Medulla oblongata (tissue), 1 donor: Measurements from ENCODE around the gene DISP3.

Experiments
- DNase-seq: peaks from one replicate; pipeline ENCODE4 v3.0.0-alpha.2; 2015; ENCODE audit errors: extremely low spot score

Gene DISP3

DNA sequence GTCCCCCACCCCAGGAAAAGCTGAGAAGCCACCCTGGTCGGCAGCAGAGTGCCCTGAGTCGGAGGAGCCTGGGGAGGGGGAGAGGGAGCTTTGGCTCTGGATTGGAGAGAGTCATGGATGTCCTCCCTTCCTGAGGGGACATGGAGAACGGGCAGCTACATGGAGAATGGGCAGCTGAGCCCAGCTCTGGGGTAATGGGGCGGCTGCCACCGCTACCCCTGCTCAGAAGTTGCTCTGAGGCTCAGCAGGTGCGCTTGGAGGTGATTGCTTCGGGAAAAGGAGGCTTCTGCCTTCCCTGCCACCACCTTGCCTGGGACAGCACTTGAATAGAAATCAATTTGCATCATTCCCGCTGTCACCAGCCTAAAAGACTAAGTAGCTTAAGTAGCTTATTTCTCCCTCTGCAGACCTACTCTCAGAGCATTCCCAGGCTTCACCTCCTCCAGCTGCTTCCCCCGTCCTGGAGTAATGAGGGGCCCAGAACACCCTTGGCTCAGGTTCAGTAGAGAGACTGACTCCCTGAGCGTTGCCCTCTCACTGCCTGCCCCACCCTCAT lies 8.3 kb downstream of the DISP3 start:
- no peak for DNase-seq

DNA sequence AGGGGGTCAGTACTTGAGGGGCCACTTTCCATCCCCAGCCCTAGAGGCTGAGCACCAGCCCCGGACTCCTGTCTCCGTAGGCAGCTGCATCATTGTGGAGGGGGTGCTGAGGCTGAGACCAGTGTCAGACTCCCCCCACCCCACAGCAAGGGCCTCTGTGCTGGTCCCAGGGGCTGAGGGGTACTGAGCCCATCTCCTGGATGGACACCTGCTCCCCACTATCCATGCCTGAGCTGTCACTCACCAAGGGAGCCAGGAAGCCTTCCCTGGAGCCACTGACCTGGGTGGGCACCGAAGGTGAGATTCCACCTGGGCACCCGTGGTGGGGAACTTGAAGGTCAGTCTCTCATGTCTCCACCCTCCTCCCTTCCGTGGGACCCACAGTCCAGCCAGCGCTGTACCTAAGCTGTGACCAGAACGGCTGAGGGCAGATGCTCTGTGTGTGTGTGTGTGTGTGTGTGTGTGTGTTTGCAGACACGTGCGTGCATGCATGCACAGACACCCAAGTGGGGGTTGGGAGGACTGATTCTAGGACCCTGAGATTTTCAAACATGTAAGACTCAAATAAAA lies 9.3 kb downstream of the DISP3 start:
- no peak for DNase-seq

DNA sequence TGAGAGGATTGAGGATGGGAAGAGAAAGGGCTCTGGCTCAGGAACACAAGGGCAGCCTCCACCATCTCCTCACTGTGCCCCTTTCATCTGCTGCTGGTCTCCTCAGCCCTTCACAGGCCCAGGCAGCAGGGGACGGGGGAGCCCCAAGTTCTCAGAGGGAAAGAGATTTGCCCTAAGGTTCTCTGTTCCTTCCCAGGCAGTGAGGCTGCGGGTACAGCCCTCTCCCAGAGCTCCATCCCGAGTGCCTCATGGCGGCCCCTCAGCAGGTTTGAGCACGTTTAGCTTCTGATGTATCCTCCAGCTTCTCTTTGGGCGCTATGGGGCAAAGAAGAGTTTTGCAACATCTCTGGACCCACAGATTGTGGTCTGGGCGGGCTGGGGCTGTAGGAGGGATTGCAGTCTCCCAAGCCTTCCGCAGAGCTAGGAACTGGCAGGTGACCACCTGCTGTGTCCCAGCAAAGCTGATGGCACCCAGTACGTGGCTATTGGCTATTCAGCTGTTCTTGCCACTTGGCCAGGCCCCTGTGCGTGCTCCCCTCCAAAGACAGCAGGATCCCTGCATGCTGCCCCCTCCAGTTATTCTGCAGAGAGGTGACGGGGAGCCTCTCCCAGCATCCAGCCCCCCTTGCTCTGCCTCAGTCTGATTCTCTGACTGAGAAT lies 10.1 kb downstream of the DISP3 start:
- DNase-seq, result no peak

DNA sequence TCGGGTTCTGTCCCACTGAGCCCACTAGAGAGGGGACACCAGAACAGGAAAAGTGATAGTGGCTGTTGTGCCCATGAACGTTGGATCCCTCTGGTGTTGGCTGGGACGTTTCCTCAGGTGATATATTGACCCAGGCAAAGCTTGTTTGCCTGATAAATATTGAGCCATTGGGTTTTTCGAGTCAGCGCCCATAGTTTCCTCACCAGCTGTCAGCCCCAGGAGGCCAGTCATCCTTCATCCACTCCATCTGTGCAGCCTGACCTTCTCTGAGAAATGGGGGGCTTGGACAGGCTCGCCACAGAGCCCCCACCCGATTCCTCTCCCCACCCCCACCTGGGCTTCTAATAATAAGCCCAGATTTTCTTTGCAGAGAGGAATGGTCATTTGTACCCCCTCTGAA lies 13.3 kb downstream of the DISP3 start:
- DNase-seq, result no peak

DNA sequence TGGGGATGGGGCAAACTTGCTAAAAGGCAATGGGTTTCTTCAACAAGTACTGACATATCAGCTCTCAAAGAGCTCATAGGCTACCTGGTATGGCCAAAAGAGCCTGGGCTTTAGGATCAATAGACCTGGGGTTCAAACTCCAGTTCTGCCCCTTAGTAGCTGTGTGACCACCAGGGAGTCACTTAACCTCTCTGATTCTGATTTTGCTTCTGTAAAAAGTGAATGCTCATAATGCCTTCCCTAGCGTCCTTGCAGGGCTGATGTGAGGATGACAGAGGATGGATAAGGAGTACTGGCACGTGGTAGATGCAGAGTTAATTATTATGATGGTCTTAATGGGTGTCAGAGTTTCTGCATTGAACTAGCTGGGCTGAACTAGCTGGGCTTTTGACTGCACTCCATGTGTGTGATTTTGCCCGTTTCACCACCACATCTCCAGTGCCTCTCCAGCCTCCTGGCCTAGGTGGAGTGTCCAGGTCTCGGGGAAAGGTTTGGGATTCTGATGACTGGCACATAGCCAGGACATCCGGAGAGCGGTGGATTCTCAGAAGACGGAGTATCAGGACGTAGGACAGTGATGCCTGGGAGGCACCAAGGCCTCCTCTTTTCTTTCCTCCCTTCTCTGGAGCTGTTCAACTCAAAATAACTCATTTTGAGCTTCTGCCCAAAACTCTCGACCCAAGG lies 15.2 kb downstream of the DISP3 start:
- no peak for DNase-seq

DNA sequence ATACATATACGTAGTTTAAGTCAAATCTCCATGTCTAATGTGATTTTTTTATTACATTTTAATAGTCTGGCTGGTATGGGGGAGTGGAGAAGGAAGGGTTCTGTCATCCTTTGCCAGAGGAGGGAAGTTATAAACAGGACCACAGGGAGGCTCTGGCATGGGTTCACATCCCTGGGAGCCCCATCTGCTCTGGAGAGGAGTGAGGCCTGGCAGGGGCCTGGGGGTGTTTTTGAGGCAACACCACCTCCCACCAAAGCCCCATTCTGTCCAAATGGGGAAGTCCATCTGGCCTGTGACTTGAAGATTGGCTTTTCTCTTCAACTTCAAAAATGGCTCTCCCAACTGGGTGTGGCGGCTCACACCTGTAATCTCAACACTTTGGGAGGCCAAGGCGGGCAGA lies 15.8 kb downstream of the DISP3 start:
- no peak for DNase-seq

DNA sequence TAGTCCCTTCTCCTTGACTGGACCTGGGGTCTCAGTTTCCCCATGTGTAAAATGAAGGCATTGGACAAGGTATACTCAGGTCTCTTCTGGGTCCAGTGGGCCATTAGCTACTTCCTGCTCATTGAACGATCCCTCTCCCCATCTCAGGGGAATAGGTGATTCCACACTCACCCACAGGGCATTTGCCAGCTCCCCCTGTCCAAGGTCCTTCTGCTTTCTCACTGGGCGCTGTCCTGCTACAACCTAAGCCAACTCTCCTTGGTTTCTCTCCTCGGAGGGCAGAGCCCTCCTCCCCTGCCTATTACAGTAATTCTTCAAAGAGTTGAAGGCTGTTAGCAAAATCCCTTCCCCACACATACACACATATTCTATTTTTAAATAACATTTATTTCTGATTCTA lies 16.6 kb downstream of the DISP3 start:
- DNase-seq, result no peak

DNA sequence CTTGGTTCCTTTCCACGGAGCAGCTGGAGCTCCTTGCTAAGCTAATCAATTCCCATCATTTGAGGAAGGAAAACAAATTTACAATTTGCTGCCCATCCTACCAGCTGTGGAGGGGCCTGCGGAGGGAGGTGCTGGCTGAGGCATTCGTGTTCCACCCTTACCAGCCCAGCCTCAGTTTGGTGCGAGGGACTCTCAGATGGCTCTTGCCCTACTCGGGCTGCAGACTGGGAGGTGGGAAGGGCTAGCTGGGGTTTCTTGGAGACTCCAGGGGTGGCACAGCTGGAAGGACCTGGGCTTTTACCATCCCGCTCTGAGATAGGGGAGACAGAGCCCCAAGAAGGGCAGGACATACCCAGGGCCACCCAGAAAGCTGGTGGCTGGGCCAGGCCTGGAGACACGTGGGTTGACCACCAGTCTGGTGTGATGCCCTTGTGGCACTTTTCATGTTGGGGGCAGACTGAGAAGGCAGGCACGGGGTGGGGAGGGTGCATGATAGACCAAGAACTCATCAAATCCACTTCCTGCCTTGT lies 17.7 kb downstream of the DISP3 start:
- no peak for DNase-seq

DNA sequence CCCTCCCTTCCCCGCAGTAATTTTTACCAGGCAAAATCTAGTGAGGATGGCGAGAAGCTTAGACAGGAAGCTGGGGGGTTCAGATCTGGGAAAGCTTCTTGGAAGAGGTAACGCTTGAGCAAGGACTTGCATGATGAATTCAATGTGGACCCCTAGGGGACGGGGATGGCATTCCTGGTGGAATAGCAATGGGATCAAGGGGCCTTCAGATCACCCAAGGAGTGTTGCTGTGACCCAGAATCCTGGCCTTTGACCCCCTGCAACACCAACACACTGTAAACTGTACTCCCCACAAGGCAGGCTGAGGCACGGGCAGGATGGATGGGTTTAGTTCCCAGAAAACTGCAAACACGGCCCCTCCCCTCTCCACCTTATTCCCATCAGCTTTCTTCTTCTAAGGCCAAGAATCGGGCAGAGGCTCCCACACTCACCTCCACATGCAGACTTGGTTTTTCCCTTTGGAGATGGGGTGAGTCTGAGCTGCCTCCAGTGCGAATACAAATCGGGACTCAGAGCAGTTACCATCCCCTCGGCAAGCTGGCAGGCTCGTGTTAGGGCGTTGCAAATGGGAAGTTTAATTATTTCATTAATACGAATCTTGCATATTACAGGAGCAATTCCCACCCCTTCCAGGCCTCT lies 20.1 kb downstream of the DISP3 start:
- no peak for DNase-seq

DNA sequence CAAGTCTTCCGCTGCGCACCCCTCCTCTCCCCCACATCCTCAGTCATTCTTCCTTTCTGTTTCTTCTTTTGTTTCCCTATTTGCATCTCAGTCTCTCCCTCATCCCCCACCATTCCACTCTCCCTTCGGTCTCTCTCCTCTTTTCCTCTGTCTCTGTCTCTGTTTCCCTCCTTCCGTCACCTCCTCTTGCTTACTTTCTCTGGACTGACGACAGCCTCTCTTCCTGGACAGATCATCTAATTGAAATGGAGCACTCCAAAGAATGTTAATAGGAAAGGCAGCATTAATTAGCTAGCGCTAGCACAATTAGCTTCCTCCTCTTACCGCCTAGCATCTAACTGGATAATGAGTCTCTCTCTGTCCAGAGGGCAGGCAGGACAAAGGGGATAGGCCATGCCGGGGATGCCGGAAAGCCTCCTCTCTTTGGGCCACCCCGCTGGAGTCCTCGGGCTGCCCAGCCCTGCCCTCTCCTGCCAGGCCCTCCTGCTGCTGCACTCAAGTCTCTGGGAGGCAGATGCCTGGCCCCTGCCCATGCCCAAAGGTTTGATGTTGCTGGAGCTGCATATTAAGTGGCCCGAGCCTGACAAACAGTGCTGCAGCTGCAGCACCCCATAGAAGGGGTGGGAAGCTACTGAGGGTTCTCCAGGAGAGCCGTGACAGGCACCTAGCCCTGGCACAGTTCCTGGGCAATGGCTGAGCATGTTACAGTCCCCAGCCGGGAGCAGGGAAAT lies 20.8 kb downstream of the DISP3 start:
- peak; percentile 53 for DNase-seq

DNA sequence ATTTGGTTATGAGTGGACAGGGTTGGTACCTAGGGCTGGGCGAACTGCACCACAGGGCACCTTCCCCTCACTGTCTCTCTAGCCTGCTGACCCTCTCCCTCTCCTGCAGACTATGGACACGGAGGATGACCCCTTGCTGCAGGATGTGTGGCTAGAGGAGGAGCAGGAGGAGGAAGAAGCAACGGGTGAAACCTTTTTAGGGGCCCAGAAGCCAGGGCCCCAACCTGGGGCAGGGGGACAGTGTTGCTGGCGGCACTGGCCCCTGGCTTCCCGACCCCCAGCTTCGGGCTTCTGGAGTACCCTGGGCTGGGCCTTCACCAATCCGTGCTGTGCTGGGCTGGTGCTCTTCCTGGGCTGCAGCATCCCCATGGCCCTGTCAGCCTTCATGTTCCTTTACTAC lies 21.9 kb downstream of the DISP3 start:
- no peak for DNase-seq

DNA sequence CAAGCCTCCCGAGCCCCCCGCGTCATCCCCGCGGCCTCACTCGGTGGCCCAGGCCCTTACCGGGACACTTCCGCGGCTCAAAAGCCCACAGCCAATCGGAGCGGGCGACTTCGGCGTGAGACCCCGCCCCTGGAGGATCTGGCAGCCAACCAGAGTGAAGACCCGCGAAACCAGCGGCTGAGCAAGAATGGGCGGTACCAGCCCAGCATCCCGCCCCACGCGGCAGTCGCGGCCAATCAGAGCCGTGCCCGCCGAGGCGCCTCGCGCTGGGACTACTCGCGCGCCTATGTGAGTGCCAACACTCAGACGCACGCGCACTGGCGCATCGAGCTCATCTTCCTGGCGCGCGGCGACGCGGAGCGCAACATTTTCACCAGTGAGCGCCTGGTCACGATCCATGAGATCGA lies 22.5 kb downstream of the DISP3 start:
- DNase-seq, result no peak

DNA sequence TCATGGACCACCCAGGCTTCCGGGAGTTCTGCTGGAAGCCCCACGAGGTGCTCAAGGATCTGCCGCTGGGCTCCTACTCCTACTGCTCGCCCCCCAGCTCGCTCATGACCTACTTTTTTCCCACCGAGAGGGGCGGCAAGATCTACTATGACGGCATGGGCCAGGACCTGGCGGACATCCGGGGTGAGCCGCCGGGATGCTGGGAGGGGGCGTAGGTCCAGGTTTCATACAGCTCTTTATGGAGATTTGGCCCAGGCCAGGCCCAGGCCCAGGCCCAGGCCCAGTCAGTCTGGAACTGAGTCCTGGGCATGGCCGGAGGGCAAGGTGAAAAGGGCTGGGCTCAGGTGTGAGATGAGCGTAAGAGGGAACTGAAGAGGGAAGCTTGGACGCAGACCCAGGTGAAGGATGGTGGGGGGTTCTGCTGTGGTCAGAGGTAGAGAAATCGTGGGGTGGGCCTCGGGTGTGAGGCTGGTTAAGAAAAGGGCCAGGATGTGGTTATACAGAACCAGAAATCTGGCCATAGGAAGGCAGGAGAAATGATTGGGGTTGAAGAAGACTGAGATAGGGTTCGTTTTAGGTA lies 23.0 kb downstream of the DISP3 start:
- no peak for DNase-seq

DNA sequence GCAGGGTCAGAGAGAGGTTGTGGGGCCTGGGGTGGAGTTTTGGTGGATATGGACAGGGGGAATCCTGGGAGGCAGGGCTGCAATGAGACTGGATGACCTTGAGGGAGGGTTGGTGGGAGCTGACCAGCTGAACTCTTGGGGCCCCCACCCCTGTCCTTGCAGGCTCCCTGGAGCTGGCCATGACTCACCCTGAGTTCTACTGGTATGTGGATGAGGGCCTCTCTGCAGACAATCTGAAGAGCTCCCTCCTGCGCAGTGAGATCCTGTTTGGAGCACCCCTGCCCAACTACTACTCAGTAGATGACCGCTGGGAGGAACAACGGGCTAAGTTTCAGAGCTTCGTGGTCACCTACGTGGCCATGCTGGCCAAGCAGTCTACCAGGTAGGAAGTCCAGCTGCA lies 23.6 kb downstream of the DISP3 start:
- DNase-seq, result no peak

DNA sequence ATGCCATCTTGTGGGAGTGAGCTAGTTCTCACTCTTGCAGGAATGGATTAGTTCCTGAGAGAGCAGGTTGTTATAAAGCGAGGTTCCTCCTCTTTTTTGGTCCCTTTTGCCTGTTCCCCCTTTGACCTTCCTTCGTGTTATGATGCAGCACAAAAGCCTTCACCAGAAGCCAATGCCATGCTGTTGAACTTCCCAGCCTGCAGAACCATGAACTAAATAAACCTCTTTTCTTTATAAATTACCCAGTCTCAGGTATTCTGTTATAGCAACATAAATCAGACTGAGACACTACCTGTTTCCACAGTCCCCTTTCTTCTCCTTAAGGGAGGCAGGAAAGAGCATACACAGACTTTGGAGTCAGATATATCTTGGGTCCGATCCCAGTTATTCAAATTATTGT lies 25.6 kb downstream of the DISP3 start:
- no peak for DNase-seq

DNA sequence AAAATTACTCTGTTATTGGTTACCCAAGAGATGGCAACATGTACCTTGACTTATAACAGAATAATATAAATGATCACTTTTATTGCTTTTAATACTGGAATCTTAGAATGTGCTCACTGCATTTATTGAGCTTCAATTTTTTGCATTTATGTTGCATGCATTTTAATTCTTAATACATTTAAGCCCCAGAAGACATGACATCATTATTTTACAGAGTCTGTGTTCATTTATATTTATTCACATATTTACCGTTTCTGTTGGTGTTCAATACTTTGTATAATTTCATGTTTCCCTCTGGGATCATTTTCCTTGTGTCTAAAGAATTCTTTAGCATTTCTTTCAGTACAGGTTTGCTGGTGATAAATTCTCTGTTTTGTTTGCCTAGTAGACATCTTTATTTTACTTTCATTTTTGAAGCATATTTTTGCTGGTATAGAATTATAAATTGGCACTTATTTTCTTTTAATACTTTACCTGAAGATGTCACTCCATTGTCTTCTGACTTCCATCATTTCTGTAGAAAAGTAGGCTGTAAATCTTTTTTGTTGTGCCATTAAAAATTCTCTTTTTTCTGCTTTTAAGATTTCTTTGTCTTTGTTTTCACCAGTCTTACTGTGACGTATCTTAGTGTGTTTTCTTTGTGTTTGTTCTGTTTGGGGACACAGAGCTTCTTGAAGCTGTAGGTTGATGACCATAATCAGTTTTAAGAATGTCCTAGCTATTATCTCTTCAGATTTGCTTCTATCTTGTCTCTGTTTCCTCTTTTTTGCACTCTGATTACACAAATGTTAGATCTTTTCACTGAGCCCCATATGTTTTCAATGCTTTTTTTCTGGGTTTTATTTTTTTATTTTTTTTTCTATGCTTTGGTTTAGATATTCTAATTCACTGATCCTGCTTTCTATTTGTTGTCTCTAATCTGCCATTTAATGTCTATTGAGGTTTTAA lies 26.9 kb downstream of the DISP3 start:
- DNase-seq, result no peak

DNA sequence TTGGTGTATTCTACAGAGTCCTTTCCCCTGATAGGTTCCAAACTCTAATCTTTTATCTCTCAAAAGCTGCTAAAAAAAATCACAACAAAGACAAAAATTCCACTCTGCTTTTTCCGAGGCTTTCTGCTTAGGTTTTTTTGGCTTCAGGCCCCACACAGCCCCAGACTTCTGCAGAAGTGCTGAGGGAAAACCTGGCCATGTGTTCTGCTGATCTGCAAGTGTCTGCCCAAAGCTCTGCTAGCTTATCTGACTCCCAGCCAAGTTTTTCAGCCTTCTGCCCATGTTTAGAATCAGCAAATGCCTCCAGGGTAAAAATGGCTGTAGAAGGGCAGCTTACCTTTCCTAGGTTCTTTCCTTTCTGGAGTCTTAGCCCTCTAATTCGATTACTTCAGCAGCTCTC lies 28.4 kb downstream of the DISP3 start:
- no peak for DNase-seq

DNA sequence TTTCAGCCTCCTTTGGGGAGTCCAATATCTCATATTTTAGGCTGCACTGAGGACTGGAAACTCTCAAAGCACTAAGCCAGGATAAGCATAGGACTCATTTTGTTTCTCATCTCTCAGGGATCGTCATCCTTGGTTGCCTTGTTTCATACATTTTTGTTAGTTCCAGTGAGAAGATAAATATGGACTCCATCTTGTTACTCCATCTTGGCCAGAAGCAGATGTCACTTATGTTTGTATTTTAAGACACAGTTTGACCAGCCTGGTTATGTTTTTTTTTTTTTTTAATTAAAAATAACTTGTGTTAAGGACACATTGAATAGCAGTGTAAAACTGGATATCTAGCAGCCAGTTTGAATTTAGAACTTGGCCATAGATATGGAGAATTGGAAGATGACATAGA lies 34.7 kb downstream of the DISP3 start:
- no peak for DNase-seq

DNA sequence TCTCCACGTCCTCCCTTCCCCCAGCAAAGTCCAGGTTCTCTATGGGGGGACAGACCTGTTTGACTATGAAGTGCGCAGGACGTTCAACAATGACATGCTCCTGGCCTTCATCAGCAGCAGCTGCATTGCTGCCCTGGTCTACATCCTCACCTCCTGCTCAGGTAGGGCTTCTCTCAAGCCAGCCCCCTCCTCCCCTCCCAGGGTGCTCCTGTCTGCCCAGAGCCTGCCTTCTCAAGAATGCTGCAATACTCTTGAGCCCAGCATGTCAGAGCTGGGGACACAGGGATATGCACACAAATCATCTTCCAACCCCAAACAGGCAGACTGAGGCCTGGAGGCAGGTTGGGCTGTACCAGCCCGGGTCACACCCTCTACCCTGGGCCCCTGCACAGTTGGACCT lies 35.4 kb downstream of the DISP3 start:
- DNase-seq, result no peak
